ENCODE measurements around the gene CEP120. TPM values are rescaled to one million over a fixed set of nuclear protein-coding genes. Genes with fewer than 3 reads are reported as not detected.

The CEP120 gene
- total and polyA plus RNA-seq, 7 experiments from 2014 or later, result 22.5 to 74.6 (median 46.3) TPM

DNA sequence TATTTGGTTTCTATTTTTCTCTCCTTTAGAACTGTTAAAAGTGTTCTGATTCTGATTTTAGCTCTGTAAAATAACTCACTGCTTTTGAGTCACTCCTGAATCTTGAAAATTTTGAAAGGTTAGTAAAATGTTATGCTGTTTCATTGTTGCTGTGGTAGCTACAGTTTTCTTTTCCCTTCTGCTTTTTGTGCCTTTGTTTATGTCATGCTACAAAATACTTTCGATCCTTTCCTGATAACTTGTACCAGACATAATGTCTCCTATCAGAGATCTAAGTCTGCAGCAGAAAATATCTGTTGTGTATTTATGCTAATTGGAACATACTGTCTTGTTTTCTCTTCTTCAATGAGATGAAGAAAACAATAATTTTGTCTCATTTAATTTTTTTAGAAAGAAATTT lies 26.9 kb upstream of the CEP120 start:
- H3K27me3 ChIP-seq (ENCODE audit: control insufficient read depth in 2 of 2, insufficient read depth in 2 of 2, low read length in 2 of 2), result no peaks in the 10 kb centered on the region
- Mint-ChIP-seq H3K27me3 (peaks cover 0 to 8% (median 0%) of the 10 kb centered on the region in 5 donors), H3K4me1 (peaks cover 0 to 33% (median 6%) of the 10 kb centered on the region in 7 donors), H3K27ac (no peak overlapping the region), H3K9me3 (peaks cover 0 to 2% (median 0%) of the 10 kb centered on the region in 11 donors), H3K4me3 (no peak overlapping the region), H3K36me3 (peaks cover 0 to 2% (median 0%) of the 10 kb centered on the region in 5 donors)
- H3K36me3 ChIP-seq (ENCODE audit: control insufficient read depth in 2 of 3, insufficient read depth in 3 of 3, low read length in 3 of 3), result no peaks in the 10 kb centered on the region
- CTCF ChIA-PET, result no interaction called here
- ATAC-seq (no peak), DNase-seq (no peak)
- H3K4me1 ChIP-seq (ENCODE audit: control insufficient read depth in 2 of 2, insufficient read depth in 2 of 2, low read length in 2 of 2), result no peaks in the 10 kb centered on the region
- intact Hi-C loops (cut with micrococcal nuclease), result no loop called here
- POLR2A ChIA-PET, result no interaction called here
- H3K27ac ChIP-seq (ENCODE audit: low read depth, low read length), result no peak overlapping the region
- H3K9me3 ChIP-seq (ENCODE audit: control insufficient read depth in 2 of 3, low read length in 3 of 3), result no peaks in the 10 kb centered on the region
- H3K4me3 ChIP-seq (ENCODE audit: low read length), result no peak overlapping the region

DNA sequence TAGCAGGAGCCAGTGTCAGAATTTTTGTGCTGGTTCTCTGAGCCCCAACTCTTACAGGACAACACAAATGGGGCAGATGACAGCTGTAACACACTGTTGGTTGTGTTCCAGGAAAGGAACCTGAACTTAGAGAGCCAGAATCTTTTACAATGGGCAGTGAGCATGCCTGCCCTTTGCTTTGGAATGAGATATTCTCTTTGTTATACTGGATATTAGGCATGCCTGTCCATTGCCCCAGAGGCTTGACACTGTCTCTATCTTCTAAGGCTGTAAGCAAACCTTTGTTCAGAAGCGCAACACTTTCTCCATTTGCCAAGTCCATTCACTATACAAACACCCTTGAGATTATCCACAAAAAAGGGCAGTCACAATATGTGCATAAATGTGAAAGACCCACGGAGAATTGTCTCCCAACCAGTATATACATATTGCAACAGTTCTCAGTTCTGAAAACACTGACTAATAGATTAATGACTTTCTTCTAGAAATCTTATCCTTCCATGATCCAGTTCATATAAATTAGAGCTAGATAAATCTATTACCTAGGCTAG lies 26.3 kb upstream of the CEP120 start:
- intact Hi-C loops (cut with micrococcal nuclease), result loop anchor here in 1 of 2 donors (2.0 kb wide), 1 partner anchor 99 kb away; no protein-coding TSS in a partner anchor
- H3K27ac Mint-ChIP-seq, result no peak overlapping the region
- H3K9me3 Mint-ChIP-seq, result peaks cover 0 to 2% (median 0%) of the 10 kb centered on the region in 11 donors
- Histone ChIP-seq H3K36me3 (ENCODE audit: control insufficient read depth in 2 of 3, insufficient read depth in 3 of 3, low read length in 3 of 3) (no peaks in the 10 kb centered on the region), H3K9me3 (ENCODE audit: control insufficient read depth in 2 of 3, low read length in 3 of 3) (no peaks in the 10 kb centered on the region), H3K27me3 (ENCODE audit: control insufficient read depth in 2 of 2, insufficient read depth in 2 of 2, low read length in 2 of 2) (no peaks in the 10 kb centered on the region), H3K27ac (ENCODE audit: low read depth, low read length) (no peak overlapping the region), H3K4me3 (ENCODE audit: low read length) (no peak overlapping the region), H3K4me1 (ENCODE audit: control insufficient read depth in 2 of 2, insufficient read depth in 2 of 2, low read length in 2 of 2) (no peaks in the 10 kb centered on the region)
- H3K4me3 Mint-ChIP-seq, result no peak overlapping the region
- DNase-seq, result no peak
- ChIA-PET CTCF (no interaction called here), POLR2A (no interaction called here)
- peaks cover 0 to 2% (median 0%) of the 10 kb centered on the region in 5 donors for H3K36me3 Mint-ChIP-seq
- peaks cover 0 to 33% (median 6%) of the 10 kb centered on the region in 7 donors for H3K4me1 Mint-ChIP-seq
- H3K27me3 Mint-ChIP-seq, result peaks cover 0 to 10% (median 0%) of the 10 kb centered on the region in 5 donors
- ATAC-seq, result no peak

DNA sequence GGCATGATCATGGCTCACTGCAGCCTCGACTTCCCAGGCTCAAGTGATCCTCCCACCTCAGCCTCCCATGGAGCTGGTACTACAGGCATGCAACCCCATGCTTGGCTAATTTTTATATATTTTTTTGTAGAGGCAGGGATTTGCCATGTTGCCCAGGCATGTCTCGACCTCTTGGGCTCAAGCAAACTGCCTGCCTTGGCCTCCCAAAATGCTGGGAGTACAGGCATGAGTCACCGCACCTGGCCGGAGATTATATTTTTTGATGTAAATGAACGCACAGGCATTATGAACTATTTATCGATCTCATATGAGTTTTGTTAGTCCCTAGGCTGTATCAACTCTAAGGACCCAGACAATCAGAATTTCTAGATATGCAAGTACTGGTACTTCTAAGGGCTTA lies 25.5 kb upstream of the CEP120 start:
- H3K36me3 ChIP-seq (ENCODE audit: control insufficient read depth in 2 of 3, insufficient read depth in 3 of 3, low read length in 3 of 3), result no peaks in the 10 kb centered on the region
- no peaks in the 10 kb centered on the region for H3K9me3 ChIP-seq (ENCODE audit: control insufficient read depth in 2 of 3, low read length in 3 of 3)
- no peaks in the 10 kb centered on the region for H3K27me3 ChIP-seq (ENCODE audit: control insufficient read depth in 2 of 2, insufficient read depth in 2 of 2, low read length in 2 of 2)
- Mint-ChIP-seq H3K27ac (no peak overlapping the region), H3K9me3 (peaks cover 0 to 2% (median 0%) of the 10 kb centered on the region in 11 donors), H3K4me1 (peaks cover 0 to 33% (median 6%) of the 10 kb centered on the region in 7 donors), H3K4me3 (no peak overlapping the region), H3K36me3 (peaks cover 0 to 2% (median 0%) of the 10 kb centered on the region in 5 donors), H3K27me3 (peaks cover 0 to 10% (median 0%) of the 10 kb centered on the region in 5 donors)
- ChIA-PET CTCF (no interaction called here), POLR2A (interaction anchor here (1.0 kb wide), 1 partner anchor 25 kb away, joined by 4 read pairs; the partner anchor contains the start of gene CEP120)
- intact Hi-C loops (cut with micrococcal nuclease), result loop anchor here in 1 of 2 donors (1.0 to 2.0 kb wide), 4 partner anchors 9 to 100 kb away; partner anchors contain the start of genes CEP120 and CSNK1G3
- ATAC-seq (no peak), DNase-seq (no peak)
- H3K4me3 ChIP-seq (ENCODE audit: low read length), result no peak overlapping the region
- H3K27ac ChIP-seq (ENCODE audit: low read depth, low read length), result no peak overlapping the region
- no peaks in the 10 kb centered on the region for H3K4me1 ChIP-seq (ENCODE audit: control insufficient read depth in 2 of 2, insufficient read depth in 2 of 2, low read length in 2 of 2)

DNA sequence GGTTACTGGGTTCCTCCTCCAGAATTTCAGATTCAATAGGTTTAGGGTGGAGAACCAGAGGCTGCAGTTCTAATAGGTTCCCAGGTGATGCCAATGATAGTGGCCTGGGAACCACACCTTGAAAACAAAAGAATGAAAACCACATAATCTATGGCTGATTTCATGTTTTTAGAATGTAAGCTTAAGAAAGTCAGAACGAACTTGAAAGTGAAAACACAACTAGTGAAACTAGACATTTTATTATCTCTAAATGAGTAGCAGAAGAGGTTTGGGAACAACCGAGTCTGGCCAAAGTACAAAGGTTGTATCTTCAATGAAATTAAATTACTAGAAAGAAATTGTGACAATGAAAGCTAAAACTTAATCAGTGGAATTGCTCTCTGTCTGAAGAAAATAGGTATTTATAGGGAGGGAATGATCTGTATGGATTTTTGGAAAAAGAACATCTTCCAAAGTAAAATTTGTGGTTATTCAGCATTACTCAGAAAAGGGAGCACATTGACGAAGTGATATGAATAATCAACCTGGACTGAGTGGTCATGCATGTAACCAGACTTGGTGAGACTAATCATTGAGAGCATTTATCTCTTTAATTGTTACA lies 24.9 kb upstream of the CEP120 start:
- CTCF ChIA-PET, result no interaction called here
- H3K27ac ChIP-seq (ENCODE audit: low read depth, low read length), result no peak overlapping the region
- DNase-seq (no peak), ATAC-seq (no peak)
- no peaks in the 10 kb centered on the region for H3K9me3 ChIP-seq (ENCODE audit: control insufficient read depth in 2 of 3, low read length in 3 of 3)
- Mint-ChIP-seq H3K4me3 (peak overlapping the region in 1 of 10 donors; percentile 61), H3K4me1 (peaks cover 0 to 33% (median 6%) of the 10 kb centered on the region in 7 donors), H3K36me3 (peaks cover 0 to 2% (median 0%) of the 10 kb centered on the region in 5 donors), H3K27ac (peak overlapping the region in 3 of 9 donors; percentile 10 to 69 (median 55)), H3K27me3 (peaks cover 0 to 10% (median 0%) of the 10 kb centered on the region in 5 donors), H3K9me3 (peaks cover 0 to 2% (median 0%) of the 10 kb centered on the region in 11 donors)
- intact Hi-C loops (cut with micrococcal nuclease), result loop anchor here in 1 of 2 donors (1.0 to 2.0 kb wide), 4 partner anchors 9 to 101 kb away; partner anchors contain the start of genes CEP120 and CSNK1G3
- H3K36me3 ChIP-seq (ENCODE audit: control insufficient read depth in 2 of 3, insufficient read depth in 3 of 3, low read length in 3 of 3), result no peaks in the 10 kb centered on the region
- POLR2A ChIA-PET, result interaction anchor here (1.0 kb wide), 1 partner anchor 25 kb away, joined by 4 read pairs; the partner anchor contains the start of gene CEP120
- no peaks in the 10 kb centered on the region for H3K27me3 ChIP-seq (ENCODE audit: control insufficient read depth in 2 of 2, insufficient read depth in 2 of 2, low read length in 2 of 2)
- no peaks in the 10 kb centered on the region for H3K4me1 ChIP-seq (ENCODE audit: control insufficient read depth in 2 of 2, insufficient read depth in 2 of 2, low read length in 2 of 2)
- H3K4me3 ChIP-seq (ENCODE audit: low read length), result no peak overlapping the region

DNA sequence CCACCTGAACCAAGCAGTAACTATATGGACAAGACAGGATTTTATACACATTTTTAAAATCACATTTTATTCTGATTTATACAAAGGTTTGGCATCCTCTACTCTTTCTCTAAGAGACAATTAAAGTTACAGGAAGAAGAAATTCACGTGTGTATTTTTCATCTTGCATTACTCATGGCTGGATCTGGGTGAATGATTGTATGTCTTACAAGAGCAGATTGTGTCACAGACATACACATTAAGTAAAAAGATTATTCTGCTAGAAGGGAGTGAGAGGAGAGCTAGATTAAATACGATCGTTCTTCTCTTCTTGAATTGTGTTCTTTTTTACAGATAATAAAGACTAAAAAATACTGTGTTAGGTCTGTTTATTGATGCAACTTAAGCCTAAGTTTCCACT lies 20.8 kb upstream of the CEP120 start:
- H3K4me3 Mint-ChIP-seq, result no peak overlapping the region
- POLR2A ChIA-PET, result interaction anchor here (1.3 kb wide), 1 partner anchor 21 kb away, joined by 3 read pairs; the partner anchor contains the start of gene CEP120

DNA sequence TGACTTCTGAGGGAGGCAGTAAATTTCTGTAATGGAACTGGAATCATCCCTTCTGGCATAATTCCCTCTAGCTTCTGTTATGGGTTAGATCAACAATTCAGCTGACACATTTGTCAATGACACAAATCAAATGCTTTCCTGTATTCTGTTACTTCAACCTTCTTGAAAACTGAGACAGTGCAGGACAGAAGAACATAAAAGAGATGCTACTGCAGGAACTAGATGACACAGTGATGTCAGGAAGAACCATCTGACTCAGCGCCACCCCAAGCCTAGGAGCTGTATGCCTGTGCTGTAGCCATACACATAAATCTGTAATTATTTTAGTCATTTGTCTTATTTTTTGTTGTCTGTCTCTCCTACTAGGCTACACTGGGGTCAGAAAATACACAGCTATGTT lies 18.2 kb upstream of the CEP120 start:
- H3K9me3 Mint-ChIP-seq, result no peaks in the 10 kb centered on the region
- CTCF ChIA-PET, result no interaction called here
- intact Hi-C loops (cut with micrococcal nuclease), result no loop called here
- H3K4me1 Mint-ChIP-seq, result peaks cover 0 to 39% (median 0%) of the 10 kb centered on the region in 7 donors
- H3K36me3 Mint-ChIP-seq, result peaks cover 0 to 2% (median 0%) of the 10 kb centered on the region in 5 donors
- Histone ChIP-seq H3K9me3 (ENCODE audit: control insufficient read depth in 2 of 3, low read length in 3 of 3) (no peaks in the 10 kb centered on the region), H3K4me1 (ENCODE audit: control insufficient read depth in 2 of 2, insufficient read depth in 2 of 2, low read length in 2 of 2) (no peaks in the 10 kb centered on the region), H3K27ac (ENCODE audit: low read depth, low read length) (no peak overlapping the region), H3K36me3 (ENCODE audit: control insufficient read depth in 2 of 3, insufficient read depth in 3 of 3, low read length in 3 of 3) (no peaks in the 10 kb centered on the region), H3K4me3 (ENCODE audit: low read length) (no peak overlapping the region), H3K27me3 (ENCODE audit: control insufficient read depth in 2 of 2, insufficient read depth in 2 of 2, low read length in 2 of 2) (no peaks in the 10 kb centered on the region)
- POLR2A ChIA-PET, result no interaction called here
- H3K27ac Mint-ChIP-seq, result peak overlapping the region in 1 of 9 donors; percentile 29
- DNase-seq (peak in 1 of 9 donors; percentile 37), ATAC-seq (no peak)
- H3K4me3 Mint-ChIP-seq, result no peak overlapping the region
- peaks cover 0 to 10% (median 0%) of the 10 kb centered on the region in 5 donors for H3K27me3 Mint-ChIP-seq

More for the DNA sequence above, 20.8 kb upstream of the CEP120 start:
- Mint-ChIP-seq H3K36me3 (peaks cover 0 to 2% (median 0%) of the 10 kb centered on the region in 5 donors), H3K9me3 (no peaks in the 10 kb centered on the region), H3K4me1 (peaks cover 0 to 45% (median 6%) of the 10 kb centered on the region in 7 donors), H3K27ac (no peak overlapping the region), H3K27me3 (peaks cover 0 to 10% (median 0%) of the 10 kb centered on the region in 5 donors)
- H3K27me3 ChIP-seq (ENCODE audit: control insufficient read depth in 2 of 2, insufficient read depth in 2 of 2, low read length in 2 of 2), result no peaks in the 10 kb centered on the region
- H3K4me1 ChIP-seq (ENCODE audit: control insufficient read depth in 2 of 2, insufficient read depth in 2 of 2, low read length in 2 of 2), result no peaks in the 10 kb centered on the region
- intact Hi-C loops (cut with micrococcal nuclease), result no loop called here
- DNase-seq (no peak), ATAC-seq (no peak)
- no peaks in the 10 kb centered on the region for H3K36me3 ChIP-seq (ENCODE audit: control insufficient read depth in 2 of 3, insufficient read depth in 3 of 3, low read length in 3 of 3)
- H3K9me3 ChIP-seq (ENCODE audit: control insufficient read depth in 2 of 3, low read length in 3 of 3), result no peaks in the 10 kb centered on the region
- H3K4me3 ChIP-seq (ENCODE audit: low read length), result no peak overlapping the region
- no peak overlapping the region for H3K27ac ChIP-seq (ENCODE audit: low read depth, low read length)
- CTCF ChIA-PET, result no interaction called here
